H1 (cell line): Measurements from ENCODE around the gene FRMD7. TPM values are rescaled to one million over a fixed set of nuclear protein-coding genes. Genes with fewer than 3 reads are reported as not detected.

Source experiments
- CTCF ChIA-PET: fragments of 300-600 bp; sonication (Branson Sonifier 250); formaldehyde crosslinking; loops from one replicate; lab custom pipeline; 2021; ENCODE audit not compliant: partially characterized antibody; lab: Charles Lee
- POLR2A ChIA-PET: fragments of 300-600 bp; sonication (Branson Sonifier 250); formaldehyde crosslinking; loops from one replicate; lab custom pipeline; 2021; ENCODE audit warnings: inconsistent platforms; ENCODE audit not compliant: partially characterized antibody; lab: Charles Lee
- DNase-seq, 2 experiments: peaks; one replicate each; pipeline versions ENCODE4 v3.0.0 to v3.0.0-alpha.2; 2010 to 2022; ENCODE audit warnings: low spot score in 2 of 2, low read depth in 1 of 2, mixed read lengths in 1 of 2
- FAIRE-seq: peaks from 2 replicates; lab custom pipeline; 2011; peaks lifted over from hg19 to GRCh38; lab: Jason Lieb, UNC
- H2AFZ ChIP-seq: 2 replicates; pipeline ENCODE4 v1.8.1; 2012; ENCODE audit warnings: low read length, inconsistent platforms
- H2AK5ac ChIP-seq: 2 replicates; pipeline ENCODE4 v1.6.1; 2013; ENCODE audit warnings: low read depth, low read length
- H2BK120ac ChIP-seq: replicated peaks from 2 replicates; pipeline ENCODE3; 2013; ENCODE audit warnings: low read depth, low read length, inconsistent platforms
- H2BK12ac ChIP-seq: 2 replicates; pipeline ENCODE4 v1.6.1; 2013; ENCODE audit warnings: low read depth, low read length
- H2BK15ac ChIP-seq: 2 replicates; pipeline ENCODE4 v1.6.1; 2013; ENCODE audit warnings: low read length
- H2BK20ac ChIP-seq: 2 replicates; pipeline ENCODE4 v1.6.1; 2013; ENCODE audit warnings: low read length
- H2BK5ac ChIP-seq: 2 replicates; pipeline ENCODE4 v1.6.1; 2013; ENCODE audit warnings: low read depth, low read length
- H3K14ac ChIP-seq: 2 replicates; pipeline ENCODE4 v1.6.1; 2013; ENCODE audit warnings: inconsistent platforms; ENCODE audit not compliant: insufficient read length
- H3K18ac ChIP-seq: 2 replicates; pipeline ENCODE4 v1.6.1; 2013; ENCODE audit warnings: low read length; ENCODE audit errors: extremely low read depth
- H3K23ac ChIP-seq: 2 replicates; pipeline ENCODE4 v1.6.1; 2013; ENCODE audit warnings: inconsistent platforms; ENCODE audit not compliant: insufficient read length
- H3K23me2 ChIP-seq: 2 replicates; pipeline ENCODE4 v1.6.1; 2013; ENCODE audit warnings: low read depth, low read length
- H3K27ac ChIP-seq: 2 replicates; pipeline ENCODE4 v1.6.1; 2011; ENCODE audit warnings: low read depth, low read length, inconsistent platforms
- H3K27me3 ChIP-seq, 4 experiments: replicated peaks in 1 of 4; 1 replicate in 1 of 4; 2 replicates in 3 of 4; pipeline versions ENCODE4 v1.6.1 to v1.8.1; 2011 to 2013; ENCODE audit warnings: low read length in 3 of 4, mild to moderate bottlenecking in 3 of 4, inconsistent platforms in 2 of 4, mixed read lengths in 2 of 4, moderate library complexity in 1 of 4; ENCODE audit not compliant: control insufficient read depth in 3 of 4, insufficient read depth in 3 of 4; ENCODE audit errors: extremely low read depth in 1 of 4
- H3K36me3 ChIP-seq, 4 experiments: 2 replicates each; pipeline versions ENCODE4 v1.6.1 to v1.8.1; 2011 to 2013; ENCODE audit warnings: mild to moderate bottlenecking in 4 of 4, low read length in 3 of 4, moderate library complexity in 2 of 4, control low read depth in 1 of 4, inconsistent platforms in 1 of 4; ENCODE audit not compliant: insufficient read depth in 4 of 4, control insufficient read depth in 2 of 4
- H3K4ac ChIP-seq: replicated peaks from 2 replicates; pipeline ENCODE3; 2013; ENCODE audit warnings: low read length, low read depth, mixed read lengths, inconsistent platforms; ENCODE audit not compliant: insufficient read length
- H3K4me1 ChIP-seq, 4 experiments: replicated peaks in 1 of 4; 1 replicate in 1 of 4; 2 replicates in 3 of 4; pipeline versions ENCODE4 v1.6.1 to v1.8.1; 2011 to 2013; ENCODE audit warnings: low read length in 3 of 4, inconsistent platforms in 2 of 4, mixed read lengths in 1 of 4; ENCODE audit not compliant: insufficient read depth in 4 of 4, control insufficient read depth in 3 of 4
- H3K4me2 ChIP-seq, 2 experiments: 2 replicates each; pipeline versions ENCODE4 v1.6.1 to v1.8.1; 2011 to 2013; ENCODE audit warnings: low read depth in 2 of 2, low read length in 2 of 2, control low read depth in 1 of 2, inconsistent platforms in 1 of 2, mild to moderate bottlenecking in 1 of 2; ENCODE audit not compliant: insufficient read depth in 1 of 2
- H3K4me3 ChIP-seq, 4 experiments: fragments of 200-600, 300-600 bp in 1 of 4; sonication (generic), shearing (Covaris generic), sonication (Bioruptor Twin) in 1 of 4; 2 replicates each; pipeline versions ENCODE4 v1.5.1 to v1.8.1; 2011 to 2016; ENCODE audit warnings: low read length in 4 of 4, low read depth in 3 of 4, control low read depth in 2 of 4, inconsistent platforms in 2 of 4, mild to moderate bottlenecking in 2 of 4, mixed read lengths in 1 of 4, moderate library complexity in 1 of 4; ENCODE audit not compliant: insufficient read depth in 2 of 4; ENCODE audit errors: extremely low read depth in 1 of 4
- H3K56ac ChIP-seq: replicated peaks from 2 replicates; pipeline ENCODE3; 2013; ENCODE audit warnings: low read depth, mild to moderate bottlenecking, mixed read lengths, low read length, inconsistent platforms; ENCODE audit not compliant: insufficient read length
- H3K79me1 ChIP-seq: 2 replicates; pipeline ENCODE4 v1.6.1; 2013; ENCODE audit warnings: low read depth, low read length, control low read depth
- H3K79me2 ChIP-seq, 2 experiments: 2 replicates each; pipeline versions ENCODE4 v1.6.1 to v1.8.1; 2012 to 2013; ENCODE audit warnings: low read length in 2 of 2, mild to moderate bottlenecking in 2 of 2, inconsistent platforms in 1 of 2; ENCODE audit not compliant: insufficient read depth in 2 of 2, control insufficient read depth in 1 of 2
- H3K9ac ChIP-seq, 4 experiments: replicated peaks in 1 of 4; 1 replicate in 1 of 4; 2 replicates in 3 of 4; pipeline versions ENCODE4 v1.6.1 to v1.8.1; 2011 to 2013; ENCODE audit warnings: low read depth in 3 of 4, low read length in 3 of 4, control low read depth in 2 of 4, mild to moderate bottlenecking in 2 of 4, moderate library complexity in 2 of 4, inconsistent platforms in 1 of 4; ENCODE audit errors: extremely low read depth in 1 of 4
- H3K9me3 ChIP-seq, 2 experiments: 2 replicates each; pipeline versions ENCODE4 v1.6.1 to v1.8.1; 2012 to 2013; ENCODE audit warnings: mild to moderate bottlenecking in 2 of 2, moderate library complexity in 2 of 2, control low read depth in 1 of 2, inconsistent platforms in 1 of 2, low read depth in 1 of 2, low read length in 1 of 2, mixed read lengths in 1 of 2; ENCODE audit not compliant: insufficient read depth in 2 of 2
- H4K20me1 ChIP-seq, 2 experiments: replicated peaks in 1 of 2; 2 replicates each; pipeline versions ENCODE3 to v1.8.1; 2011 to 2013; ENCODE audit warnings: inconsistent platforms in 2 of 2, low read length in 2 of 2, mild to moderate bottlenecking in 1 of 2; ENCODE audit not compliant: insufficient read depth in 2 of 2, control insufficient read depth in 1 of 2
- H4K5ac ChIP-seq: 2 replicates; pipeline ENCODE4 v1.6.1; 2013; ENCODE audit warnings: low read length, low read depth, mixed read lengths, inconsistent platforms; ENCODE audit not compliant: insufficient read length
- H4K8ac ChIP-seq: 2 replicates; pipeline ENCODE4 v1.8.0; 2013; ENCODE audit warnings: mild to moderate bottlenecking, moderate library complexity, low read length, inconsistent platforms; ENCODE audit not compliant: insufficient read depth; ENCODE audit errors: extremely low read depth
- H4K91ac ChIP-seq: replicated peaks from 2 replicates; pipeline ENCODE3; 2013; ENCODE audit warnings: low read length, mixed read lengths, inconsistent platforms; ENCODE audit not compliant: insufficient read length
- CHD2 ChIP-seq: IDR thresholded peaks from 2 replicates; pipeline ENCODE4 v1.6.1; 2012; ENCODE audit warnings: low read length, improper control_type of control experiment
- SP2 ChIP-seq: IDR thresholded peaks from 2 replicates; pipeline ENCODE4 v1.6.1; 2012; ENCODE audit warnings: mild to moderate bottlenecking, low read length, inconsistent platforms
- TEAD4 ChIP-seq: IDR thresholded peaks from 2 replicates; pipeline ENCODE4 v1.6.1; 2012; ENCODE audit warnings: low read depth, low read length, inconsistent platforms, mixed read lengths
- WGBS, 2 experiments: shearing (Covaris generic) in 1 of 2; methylation state at CpG; one replicate each; pipeline versions ENCODE4 v1.1.6 to v1.1.7; 2013 to 2015; ENCODE audit warnings: low lambda C conversion rate in 2 of 2, mixed read lengths in 2 of 2, inconsistent platforms in 1 of 2, low coverage in 1 of 2, missing lambda C conversion rate in 1 of 2; ENCODE audit not compliant: insufficient replicate concordance in 2 of 2, insufficient coverage in 1 of 2, insufficient read length in 1 of 2; ENCODE audit errors: extremely low coverage in 1 of 2, missing lambda C conversion rate in 1 of 2; 5-methylcytosine and 5-hydroxymethylcytosine counted together
- polyA plus RNA-seq, 7 experiments: library from polyadenylated mRNA; depleted of rRNA in 3 of 7; stranded (reverse) in 5 of 7; unstranded in 2 of 7; fragments of >200 nt in 5 of 7; fragments of 200-250 nt in 2 of 7; gene quantifications; 1 replicate in 5 of 7; 2 replicates in 1 of 7; 4 replicates in 1 of 7; pipeline versions ENCODE4 v1.2.1 to v1.2.3, GENCODE V29; 2011 to 2013; ENCODE audit warnings: missing spikeins in 2 of 7, mixed read lengths in 2 of 7
- total RNA-seq: library from RNA; stranded (reverse); fragmentation: NEBNext Ultra II Directional; extraction: Animal tissue kit (Norgen Biotek cat#: 25700); gene quantifications from 2 replicates; pipeline ENCODE4 v1.2.1, GENCODE V29; 2021

Gene FRMD7
- total and polyA plus RNA-seq, 2 of the 8 experiments (the other 6 are each of a cell fraction or from before 2014, with no cell fraction given), result not detected

GRCh38 chrX:132094164-132094563 lies 33.7 kb downstream of the FRMD7 start:
- no peaks in the 10 kb centered on the region for H3K9me3 ChIP-seq
- no peak overlapping the region for H2BK120ac ChIP-seq
- no peak overlapping the region for H3K14ac ChIP-seq
- POLR2A ChIA-PET, result no interaction called here
- H3K9ac ChIP-seq, result no peak overlapping the region
- WGBS, 2 experiments, result 90% methylated on average over 2 of the region's 2 CpGs; no CpG with 5 or more reads in 1 of the 2 experiments
- H3K79me1 ChIP-seq, result no peaks in the 10 kb centered on the region
- no peaks in the 10 kb centered on the region for H3K4me1 ChIP-seq
- no peak overlapping the region for H2AFZ ChIP-seq
- H2BK20ac ChIP-seq, result no peak overlapping the region
- H2AK5ac ChIP-seq, result no peak overlapping the region
- H3K27me3 ChIP-seq, result no peaks in the 10 kb centered on the region
- no peak overlapping the region for H2BK5ac ChIP-seq
- no peak overlapping the region for H2BK15ac ChIP-seq
- no peak overlapping the region for H2BK12ac ChIP-seq
- TF ChIP-seq SP2, result no peak
- no peak for TF ChIP-seq TEAD4
- TF ChIP-seq CHD2, result no peak
- DNase-seq, result no peak
- no peak for FAIRE-seq
- H3K79me2 ChIP-seq, result no peaks in the 10 kb centered on the region
- H3K23ac ChIP-seq, result no peak overlapping the region
- H3K4me2 ChIP-seq, result no peak overlapping the region
- H4K20me1 ChIP-seq, result no peaks in the 10 kb centered on the region
- H4K91ac ChIP-seq, result no peak overlapping the region
- H4K8ac ChIP-seq, result no peak overlapping the region
- H3K56ac ChIP-seq, result no peak overlapping the region
- no peak overlapping the region for H4K5ac ChIP-seq
- no peak overlapping the region for H3K18ac ChIP-seq
- CTCF ChIA-PET, result interaction anchor here (0.8 to 1.2 kb wide), 2 partner anchors 23 to 253 kb away, joined by 3 to 4 read pairs; no protein-coding TSS in a partner anchor
- no peak overlapping the region for H3K27ac ChIP-seq
- H3K4ac ChIP-seq, result no peak overlapping the region
- no peaks in the 10 kb centered on the region for H3K23me2 ChIP-seq
- no peaks in the 10 kb centered on the region for H3K36me3 ChIP-seq
- H3K4me3 ChIP-seq, result no peak overlapping the region
